GM12878 (cell line): Measurements from ENCODE around the gene SLC4A8. TPM values are rescaled to one million over a fixed set of nuclear protein-coding genes. Genes with fewer than 3 reads are reported as not detected.

Source experiments
- EED ChIP-seq: sonication (generic); IDR thresholded peaks from 2 replicates; pipeline ENCODE4 v1.6.1; 2016; ENCODE audit warnings: antibody characterized with exemption, low read depth
- EZH2 ChIP-seq: IDR thresholded peaks from 2 replicates; pipeline ENCODE4 v1.6.1; 2012; ENCODE audit warnings: low read depth, mild to moderate bottlenecking, control low read depth, inconsistent platforms, low read length, borderline replicate concordance; ENCODE audit not compliant: control insufficient read depth
- FOS ChIP-seq: IDR thresholded peaks from 3 replicates; pipeline ENCODE4 v1.6.1; 2011; ENCODE audit warnings: borderline replicate concordance; ENCODE audit not compliant: insufficient read length; ENCODE audit errors: extremely low read depth
- MYB ChIP-seq: fragments of 150-350 bp; IDR thresholded peaks from 2 replicates; pipeline ENCODE4 v1.6.1; 2014; ENCODE audit warnings: mild to moderate bottlenecking, low read depth, low read length, borderline replicate concordance
- MYC ChIP-seq: IDR thresholded peaks from 2 replicates; pipeline ENCODE4 v1.6.1; 2011; ENCODE audit warnings: mild to moderate bottlenecking, low read length, moderate library complexity, inconsistent platforms; ENCODE audit not compliant: insufficient read depth, insufficient replicate concordance, insufficient read length, severe bottlenecking
- NFXL1 ChIP-seq: fragments of 450-650 bp; IDR thresholded peaks from 2 replicates; pipeline ENCODE4 v1.6.1; 2017; ENCODE audit warnings: antibody characterized with exemption, mild to moderate bottlenecking, borderline replicate concordance
- NR2F1 ChIP-seq: fragments of 450-650 bp; conservative IDR thresholded peaks from 2 replicates; pipeline ENCODE4 v1.6.1; 2017; ENCODE audit warnings: mild to moderate bottlenecking
- POLR2AphosphoS2 ChIP-seq: IDR thresholded peaks from 2 replicates; pipeline ENCODE4 v1.6.1; 2011; ENCODE audit warnings: low read depth, mild to moderate bottlenecking, low read length, improper control_type of control experiment, moderate library complexity
- RAD21 ChIP-seq: IDR thresholded peaks from 2 replicates; pipeline ENCODE4 v1.6.1; 2011; ENCODE audit warnings: mild to moderate bottlenecking, low read depth, low read length, moderate library complexity; ENCODE audit not compliant: insufficient read depth
- SMAD1 ChIP-seq: fragments of 450-650 bp; IDR thresholded peaks from 2 replicates; pipeline ENCODE4 v1.6.1; 2018; ENCODE audit warnings: mild to moderate bottlenecking, low read depth; ENCODE audit not compliant: partially characterized antibody
- SUPT20H ChIP-seq: IDR thresholded peaks from 2 replicates; pipeline ENCODE4 v1.6.1; 2011; ENCODE audit warnings: low read depth, mild to moderate bottlenecking, low read length, moderate library complexity, borderline replicate concordance; ENCODE audit not compliant: control insufficient read depth
- ZNF207 ChIP-seq: fragments of 450-650 bp; IDR thresholded peaks from 2 replicates; pipeline ENCODE4 v1.6.1; 2014; ENCODE audit warnings: antibody characterized with exemption, mild to moderate bottlenecking, borderline replicate concordance
- ZSCAN29 ChIP-seq: fragments of 450-650 bp; IDR thresholded peaks from 2 replicates; pipeline ENCODE4 v1.6.1; 2017; ENCODE audit warnings: mild to moderate bottlenecking, moderate library complexity
- polyA plus RNA-seq, 11 experiments: library from polyadenylated mRNA; depleted of rRNA in 4 of 11; unstranded in 6 of 11; stranded (reverse) in 5 of 11; fragments of >200 nt; fragmentation: Nextera tagmentation in 4 of 11; fragmentation: Illumina TruSeq in 1 of 11; extraction: Ambion mirVana in 4 of 11; extraction: Trizol in 1 of 11; gene quantifications; 1 replicate in 1 of 11; 2 replicates in 10 of 11; pipeline versions ENCODE4 v1.2.1 to v1.2.3, GENCODE V29; 2011 to 2016; ENCODE audit warnings: inconsistent platforms in 2 of 11, missing spikeins in 2 of 11, low read depth in 1 of 11
- total RNA-seq, 4 experiments: library from RNA; depleted of rRNA in 3 of 4; stranded (reverse); fragments of >200 nt in 3 of 4; fragmentation: Illumina TruSeq in 1 of 4; extraction: Trizol in 1 of 4; gene quantifications; 2 replicates each; pipeline versions ENCODE4 v1.2.1 to v1.2.3, GENCODE V29; 2013 to 2021
- TF ChIP-seq, protein P1 (sequence below), 3 experiments: IDR thresholded peaks in 2 of 3; conservative IDR thresholded peaks in 1 of 3; 2 replicates each; pipeline ENCODE4 v1.5.1; 2011; ENCODE audit warnings: low read depth in 3 of 3, low read length in 3 of 3, mild to moderate bottlenecking in 3 of 3, control low read depth in 2 of 3, moderate library complexity in 2 of 3, inconsistent platforms in 1 of 3, mixed read lengths in 1 of 3; ENCODE audit not compliant: control insufficient read depth in 2 of 3, insufficient read depth in 1 of 3; ENCODE audit errors: extremely low read depth in 1 of 3
- TF ChIP-seq, protein P2 (sequence below): fragments of 450-650 bp; formaldehyde crosslinking; IDR thresholded peaks from 2 replicates; pipeline ENCODE4 v1.4.0; 2020; ENCODE audit warnings: mild to moderate bottlenecking, moderate library complexity
- TF ChIP-seq, protein P3 (sequence below): fragments of 450-650 bp; IDR thresholded peaks from 2 replicates; pipeline ENCODE4 v1.6.1; 2018; ENCODE audit warnings: borderline replicate concordance, mild to moderate bottlenecking; ENCODE audit not compliant: partially characterized antibody
- TF ChIP-seq, protein P4 (sequence below): IDR thresholded peaks from 2 replicates; pipeline ENCODE4 v1.6.1; 2012; ENCODE audit warnings: low read depth, low read length, improper control_type of control experiment

Gene SLC4A8
- total and polyA plus RNA-seq, 10 of the 15 experiments (the other 5 are each of a cell fraction or from before 2014, with no cell fraction given) = 1.4 to 7.7 (median 3.7) TPM

DNA sequence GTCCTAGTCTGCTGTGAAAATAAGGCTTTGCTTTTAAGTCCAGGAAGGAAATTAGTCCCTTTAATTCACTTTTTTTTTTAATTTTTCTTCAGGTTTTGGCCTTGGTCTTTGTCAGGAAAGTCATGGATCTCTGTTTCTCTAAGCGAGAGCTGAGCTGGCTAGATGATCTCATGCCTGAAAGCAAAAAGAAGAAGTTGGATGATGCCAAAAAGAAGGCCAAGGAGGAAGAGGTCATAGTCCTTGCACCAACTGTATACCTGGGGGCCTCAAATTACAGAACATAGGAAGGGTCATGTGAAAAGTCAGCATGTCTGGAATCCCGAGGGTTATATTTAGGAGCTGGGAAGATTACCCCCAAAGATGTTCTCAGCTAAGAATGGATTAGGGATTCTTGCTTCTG lies 72.3 kb downstream of the SLC4A8 start (continued):
- TF ChIP-seq, protein P1, sequence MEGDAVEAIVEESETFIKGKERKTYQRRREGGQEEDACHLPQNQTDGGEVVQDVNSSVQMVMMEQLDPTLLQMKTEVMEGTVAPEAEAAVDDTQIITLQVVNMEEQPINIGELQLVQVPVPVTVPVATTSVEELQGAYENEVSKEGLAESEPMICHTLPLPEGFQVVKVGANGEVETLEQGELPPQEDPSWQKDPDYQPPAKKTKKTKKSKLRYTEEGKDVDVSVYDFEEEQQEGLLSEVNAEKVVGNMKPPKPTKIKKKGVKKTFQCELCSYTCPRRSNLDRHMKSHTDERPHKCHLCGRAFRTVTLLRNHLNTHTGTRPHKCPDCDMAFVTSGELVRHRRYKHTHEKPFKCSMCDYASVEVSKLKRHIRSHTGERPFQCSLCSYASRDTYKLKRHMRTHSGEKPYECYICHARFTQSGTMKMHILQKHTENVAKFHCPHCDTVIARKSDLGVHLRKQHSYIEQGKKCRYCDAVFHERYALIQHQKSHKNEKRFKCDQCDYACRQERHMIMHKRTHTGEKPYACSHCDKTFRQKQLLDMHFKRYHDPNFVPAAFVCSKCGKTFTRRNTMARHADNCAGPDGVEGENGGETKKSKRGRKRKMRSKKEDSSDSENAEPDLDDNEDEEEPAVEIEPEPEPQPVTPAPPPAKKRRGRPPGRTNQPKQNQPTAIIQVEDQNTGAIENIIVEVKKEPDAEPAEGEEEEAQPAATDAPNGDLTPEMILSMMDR (IDR thresholded peaks at IDR 0.05 in 2 of 3, conservative IDR thresholded peaks at IDR 0.05 in 1 of 3; ENCODE audit: control insufficient read depth in 2 of 3, extremely low read depth in 1 of 3, insufficient read depth in 1 of 3, low read depth in 3 of 3, low read length in 3 of 3) = no peak
- TF ChIP-seq NFXL1 (no peak), FOS (no peak), SMAD1 (no peak), RAD21 (no peak), MYB (no peak), SUPT20H (no peak), EED (peak; percentile 23; the same call in 1 of the 2 replicates), NR2F1 (no peak), ZNF207 (no peak), POLR2AphosphoS2 (no peak), MYC (no peak), EZH2 (no peak), ZSCAN29 (no peak)
- TF ChIP-seq, protein P2, sequence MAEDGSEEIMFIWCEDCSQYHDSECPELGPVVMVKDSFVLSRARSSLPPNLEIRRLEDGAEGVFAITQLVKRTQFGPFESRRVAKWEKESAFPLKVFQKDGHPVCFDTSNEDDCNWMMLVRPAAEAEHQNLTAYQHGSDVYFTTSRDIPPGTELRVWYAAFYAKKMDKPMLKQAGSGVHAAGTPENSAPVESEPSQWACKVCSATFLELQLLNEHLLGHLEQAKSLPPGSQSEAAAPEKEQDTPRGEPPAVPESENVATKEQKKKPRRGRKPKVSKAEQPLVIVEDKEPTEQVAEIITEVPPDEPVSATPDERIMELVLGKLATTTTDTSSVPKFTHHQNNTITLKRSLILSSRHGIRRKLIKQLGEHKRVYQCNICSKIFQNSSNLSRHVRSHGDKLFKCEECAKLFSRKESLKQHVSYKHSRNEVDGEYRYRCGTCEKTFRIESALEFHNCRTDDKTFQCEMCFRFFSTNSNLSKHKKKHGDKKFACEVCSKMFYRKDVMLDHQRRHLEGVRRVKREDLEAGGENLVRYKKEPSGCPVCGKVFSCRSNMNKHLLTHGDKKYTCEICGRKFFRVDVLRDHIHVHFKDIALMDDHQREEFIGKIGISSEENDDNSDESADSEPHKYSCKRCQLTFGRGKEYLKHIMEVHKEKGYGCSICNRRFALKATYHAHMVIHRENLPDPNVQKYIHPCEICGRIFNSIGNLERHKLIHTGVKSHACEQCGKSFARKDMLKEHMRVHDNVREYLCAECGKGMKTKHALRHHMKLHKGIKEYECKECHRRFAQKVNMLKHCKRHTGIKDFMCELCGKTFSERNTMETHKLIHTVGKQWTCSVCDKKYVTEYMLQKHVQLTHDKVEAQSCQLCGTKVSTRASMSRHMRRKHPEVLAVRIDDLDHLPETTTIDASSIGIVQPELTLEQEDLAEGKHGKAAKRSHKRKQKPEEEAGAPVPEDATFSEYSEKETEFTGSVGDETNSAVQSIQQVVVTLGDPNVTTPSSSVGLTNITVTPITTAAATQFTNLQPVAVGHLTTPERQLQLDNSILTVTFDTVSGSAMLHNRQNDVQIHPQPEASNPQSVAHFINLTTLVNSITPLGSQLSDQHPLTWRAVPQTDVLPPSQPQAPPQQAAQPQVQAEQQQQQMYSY (CRISPR knock-in tag) = no peak
- TF ChIP-seq, protein P3, sequence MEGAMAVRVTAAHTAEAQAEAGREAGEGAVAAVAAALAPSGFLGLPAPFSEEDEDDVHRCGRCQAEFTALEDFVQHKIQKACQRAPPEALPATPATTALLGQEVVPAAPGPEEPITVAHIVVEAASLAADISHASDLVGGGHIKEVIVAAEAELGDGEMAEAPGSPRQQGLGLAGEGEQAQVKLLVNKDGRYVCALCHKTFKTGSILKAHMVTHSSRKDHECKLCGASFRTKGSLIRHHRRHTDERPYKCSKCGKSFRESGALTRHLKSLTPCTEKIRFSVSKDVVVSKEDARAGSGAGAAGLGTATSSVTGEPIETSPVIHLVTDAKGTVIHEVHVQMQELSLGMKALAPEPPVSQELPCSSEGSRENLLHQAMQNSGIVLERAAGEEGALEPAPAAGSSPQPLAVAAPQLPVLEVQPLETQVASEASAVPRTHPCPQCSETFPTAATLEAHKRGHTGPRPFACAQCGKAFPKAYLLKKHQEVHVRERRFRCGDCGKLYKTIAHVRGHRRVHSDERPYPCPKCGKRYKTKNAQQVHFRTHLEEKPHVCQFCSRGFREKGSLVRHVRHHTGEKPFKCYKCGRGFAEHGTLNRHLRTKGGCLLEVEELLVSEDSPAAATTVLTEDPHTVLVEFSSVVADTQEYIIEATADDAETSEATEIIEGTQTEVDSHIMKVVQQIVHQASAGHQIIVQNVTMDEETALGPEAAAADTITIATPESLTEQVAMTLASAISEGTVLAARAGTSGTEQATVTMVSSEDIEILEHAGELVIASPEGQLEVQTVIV = no peak
- TF ChIP-seq, protein P4, sequence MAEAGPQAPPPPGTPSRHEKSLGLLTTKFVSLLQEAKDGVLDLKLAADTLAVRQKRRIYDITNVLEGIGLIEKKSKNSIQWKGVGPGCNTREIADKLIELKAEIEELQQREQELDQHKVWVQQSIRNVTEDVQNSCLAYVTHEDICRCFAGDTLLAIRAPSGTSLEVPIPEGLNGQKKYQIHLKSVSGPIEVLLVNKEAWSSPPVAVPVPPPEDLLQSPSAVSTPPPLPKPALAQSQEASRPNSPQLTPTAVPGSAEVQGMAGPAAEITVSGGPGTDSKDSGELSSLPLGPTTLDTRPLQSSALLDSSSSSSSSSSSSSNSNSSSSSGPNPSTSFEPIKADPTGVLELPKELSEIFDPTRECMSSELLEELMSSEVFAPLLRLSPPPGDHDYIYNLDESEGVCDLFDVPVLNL = no peak
